GM12878 (cell line): ENCODE data around the gene SCAMP5. TPM values are rescaled to one million over a fixed set of nuclear protein-coding genes. Genes with fewer than 3 reads are reported as not detected.

ENCODE experiments used
- ATAC-seq: fragments of 200-7000 bp; cut with Tn5 transposase; 3 replicates; pipeline ENCODE4 v1.9.1; 2020; ENCODE audit warnings: mild to moderate bottlenecking, moderate library complexity
- BruUV-seq: library from RNA; stranded (reverse); fragments of 400-500 nt; replicated peaks from 2 replicates; lab custom pipeline; 2021; lab: Mats Ljungman, UMichigan
- CTCF ChIA-PET: fragments of 300-600 bp; sonication (Branson Sonifier 250); formaldehyde crosslinking; extraction: SDS; loops from one replicate; lab custom pipeline; 2021; ENCODE audit warnings: inconsistent platforms; lab: Yijun Ruan, JAX
- POLR2A ChIA-PET: fragments of 350-600 bp; formaldehyde crosslinking; extraction: SDS; loops from one replicate; lab custom pipeline; 2021; ENCODE audit warnings: inconsistent platforms; lab: Charles Lee
- RAD21 ChIA-PET: fragments of 300-600 bp; sonication (Branson Sonifier 250); formaldehyde crosslinking; loops from one replicate; lab custom pipeline; 2023; ENCODE audit warnings: antibody characterized with exemption; ENCODE audit not compliant: unreplicated experiment; lab: Charles Lee
- SMC1A ChIA-PET: fragments of 300-600 bp; sonication (Branson Sonifier 250); formaldehyde crosslinking; loops from one replicate; lab custom pipeline; 2023; ENCODE audit not compliant: unreplicated experiment, uncharacterized antibody; lab: Charles Lee
- DNase-seq: peaks from one replicate; pipeline ENCODE4 v3.0.0-alpha.2; 2011; ENCODE audit warnings: low read depth, low spot score
- FAIRE-seq: peaks from 3 replicates; lab custom pipeline; 2011; peaks lifted over from hg19 to GRCh38; lab: Jason Lieb, UNC
- H2AFZ ChIP-seq: 2 replicates; pipeline ENCODE4 v1.6.0; 2011; ENCODE audit warnings: low read depth, low read length, control low read depth; ENCODE audit not compliant: control insufficient read depth
- H3K27ac ChIP-seq: 2 replicates; pipeline ENCODE4 v1.5.1; 2011; ENCODE audit warnings: control low read depth; ENCODE audit not compliant: control insufficient read depth, insufficient read depth
- H3K27me3 ChIP-seq, 2 experiments: replicated peaks in 1 of 2; 2 replicates each; pipeline versions ENCODE4 v1.6.0 to v1.6.1; 2011; ENCODE audit warnings: low read length in 1 of 2; ENCODE audit not compliant: control insufficient read depth in 2 of 2, insufficient read depth in 2 of 2
- H3K36me3 ChIP-seq, 2 experiments: 2 replicates each; pipeline ENCODE4 v1.5.1; 2011; ENCODE audit warnings: low read length in 1 of 2; ENCODE audit not compliant: control insufficient read depth in 2 of 2, insufficient read depth in 2 of 2
- H3K4me1 ChIP-seq: 2 replicates; pipeline ENCODE4 v1.6.1; 2011; ENCODE audit warnings: mild to moderate bottlenecking, low read length, moderate library complexity, mixed read lengths; ENCODE audit not compliant: control insufficient read depth, insufficient read depth
- H3K4me2 ChIP-seq: 2 replicates; pipeline ENCODE4 v1.6.0; 2011; ENCODE audit warnings: control low read depth; ENCODE audit not compliant: control insufficient read depth, insufficient read depth
- H3K4me3 ChIP-seq: fragments of 200-600 bp; sonication (generic); 2 replicates; pipeline ENCODE4 v1.5.1; 2016
- H3K79me2 ChIP-seq: 2 replicates; pipeline ENCODE4 v1.6.0; 2011; ENCODE audit warnings: low read length; ENCODE audit not compliant: control insufficient read depth, insufficient read depth
- H3K9ac ChIP-seq: 2 replicates; pipeline ENCODE4 v1.8.0; 2011; ENCODE audit warnings: low read length, control low read depth, mixed read lengths; ENCODE audit not compliant: control insufficient read depth, insufficient read depth
- H3K9me3 ChIP-seq: replicated peaks from 3 replicates; pipeline ENCODE4 v1.5.1; 2011; ENCODE audit warnings: mild to moderate bottlenecking, low read length; ENCODE audit not compliant: control insufficient read depth, insufficient read depth
- H4K20me1 ChIP-seq: 2 replicates; pipeline ENCODE4 v1.6.0; 2011; ENCODE audit not compliant: control insufficient read depth, insufficient read depth
- CHD4 ChIP-seq: fragments of 200-600 bp; sonication (generic); IDR thresholded peaks from 2 replicates; pipeline ENCODE4 v1.6.1; 2016; ENCODE audit warnings: mild to moderate bottlenecking
- HSF1 ChIP-seq: fragments of 150-350 bp; IDR thresholded peaks from 2 replicates; pipeline ENCODE4 v1.6.1; 2014; ENCODE audit warnings: mild to moderate bottlenecking, low read depth, low read length
- IKZF1 ChIP-seq: fragments of 450-650 bp; conservative IDR thresholded peaks from 2 replicates; pipeline ENCODE4 v1.6.1; 2017; ENCODE audit warnings: antibody characterized with exemption, mild to moderate bottlenecking
- MEF2A ChIP-seq: IDR thresholded peaks from 2 replicates; pipeline ENCODE4 v1.6.1; 2011; ENCODE audit warnings: low read depth, mild to moderate bottlenecking, low read length, moderate library complexity; ENCODE audit not compliant: insufficient read depth
- POLR2A ChIP-seq: IDR thresholded peaks from 2 replicates; pipeline ENCODE4 v1.6.1; 2011; ENCODE audit warnings: low read depth, mild to moderate bottlenecking, low read length
- TCF7 ChIP-seq: IDR thresholded peaks from 2 replicates; pipeline ENCODE4 v1.6.1; 2014; ENCODE audit warnings: antibody characterized with exemption, borderline replicate concordance
- USF1 ChIP-seq: IDR thresholded peaks from 2 replicates; pipeline ENCODE4 v1.6.1; 2011; ENCODE audit warnings: borderline replicate concordance, low read depth, mild to moderate bottlenecking, moderate library complexity, mixed read lengths, low read length; ENCODE audit not compliant: insufficient read depth; ENCODE audit errors: extremely low read length
- ZBED1 ChIP-seq: IDR thresholded peaks from 2 replicates; pipeline ENCODE4 v1.6.1; 2016; ENCODE audit warnings: borderline replicate concordance
- ZBTB11 ChIP-seq: fragments of 450-650 bp; formaldehyde crosslinking; IDR thresholded peaks from 2 replicates; pipeline ENCODE4 v1.5.0; 2022; ENCODE audit warnings: mild to moderate bottlenecking, missing genetic modification characterization
- ZNF207 ChIP-seq: fragments of 450-650 bp; IDR thresholded peaks from 2 replicates; pipeline ENCODE4 v1.6.1; 2014; ENCODE audit warnings: antibody characterized with exemption, mild to moderate bottlenecking, borderline replicate concordance
- WGBS: methylation state at CpG from one replicate; pipeline ENCODE4 v1.1.6; 2016; ENCODE audit warnings: low lambda C conversion rate; ENCODE audit not compliant: insufficient replicate concordance, insufficient coverage; ENCODE audit errors: missing lambda C conversion rate; 5-methylcytosine and 5-hydroxymethylcytosine counted together
- in situ Hi-C: fragments of 300-500 bp; cut with MboI; formaldehyde crosslinking; loops from 9 replicates; pipeline ENCODE4 v1.14.3; 2018; ENCODE audit warnings: mixed read lengths
- intact Hi-C: fragments of 100-400 bp; cut with micrococcal nuclease; formaldehyde crosslinking; loops from one replicate; pipeline ENCODE4 v1.14.2; 2022; ENCODE audit not compliant: unreplicated experiment
- polyA plus RNA-seq, 11 experiments: library from polyadenylated mRNA; depleted of rRNA in 4 of 11; unstranded in 6 of 11; stranded (reverse) in 5 of 11; fragments of >200 nt; fragmentation: Nextera tagmentation in 4 of 11; fragmentation: Illumina TruSeq in 1 of 11; extraction: Ambion mirVana in 4 of 11; extraction: Trizol in 1 of 11; gene quantifications; 1 replicate in 1 of 11; 2 replicates in 10 of 11; pipeline versions ENCODE4 v1.2.1 to v1.2.3, GENCODE V29; 2011 to 2016; ENCODE audit warnings: inconsistent platforms in 2 of 11, missing spikeins in 2 of 11, low read depth in 1 of 11
- total RNA-seq, 4 experiments: library from RNA; depleted of rRNA in 3 of 4; stranded (reverse); fragments of >200 nt in 3 of 4; fragmentation: Illumina TruSeq in 1 of 4; extraction: Trizol in 1 of 4; gene quantifications; 2 replicates each; pipeline versions ENCODE4 v1.2.1 to v1.2.3, GENCODE V29; 2013 to 2021

SCAMP5 gene
- total and polyA plus RNA-seq, 10 of the 15 experiments (the other 5 are each of a cell fraction or from before 2014, with no cell fraction given), result 1.6 to 41.6 (median 16.9) TPM

GRCh38 chr15:75063889-75064288 is 68.5 kb downstream of the SCAMP5 start (continued):
- TF ChIP-seq HSF1 (no peak), CHD4 (no peak)
- TF ChIP-seq, all 136 proteins: peak for 0

- ATAC-seq (no peak), DNase-seq (no peak), FAIRE-seq (no peak)
- Histone ChIP-seq H3K27ac (peak overlapping the region; percentile 17; the same call in 1 of the 2 replicates), H3K4me1 (peaks cover 70% of the 10 kb centered on the region), H3K9ac (no peak overlapping the region), H3K4me3 (no peak overlapping the region), H3K36me3 (no peaks in the 10 kb centered on the region; a peak in 1 of 4 replicates), H3K9me3 (no peaks in the 10 kb centered on the region; the same call in 2 of the 3 replicates), H4K20me1 (no peaks in the 10 kb centered on the region), H3K79me2 (no peaks in the 10 kb centered on the region), H3K27me3 (no peaks in the 10 kb centered on the region), H2AFZ (no peak overlapping the region), H3K4me2 (no peak overlapping the region)
- SMC1A ChIA-PET, result interaction anchor here (0.6 to 6.3 kb wide), 4 partner anchors 9 to 135 kb away, joined by 3 to 42 read pairs (median 30); partner anchors contain the start of gene C15orf39
- 31% methylated on average over 2 of the region's 2 CpGs for WGBS
- POLR2A ChIA-PET, result interaction anchor here (0.5 to 6.8 kb wide), 5 partner anchors 11 to 135 kb away, joined by 3 to 55 read pairs (median 4); partner anchors contain the start of gene C15orf39
- intact Hi-C loops (loop anchor here (5.0 kb wide), 1 partner anchor 47 kb away; no protein-coding TSS in a partner anchor), in situ Hi-C loops (no loop called here)
- BruUV-seq, result no TSS peak
- RAD21 ChIA-PET, result interaction anchor here (1.3 to 3.3 kb wide), 3 partner anchors 29 to 45 kb away, joined by 4 to 51 read pairs (median 17); no protein-coding TSS in a partner anchor
- TF ChIP-seq ZBED1 (no peak), ZBTB11 (no peak), CHD4 (no peak), TCF7 (no peak), USF1 (no peak), MEF2A (no peak), POLR2A (no peak), ZNF207 (no peak), IKZF1 (no peak)
- TF ChIP-seq, all 136 proteins: peak for 0
- CTCF ChIA-PET, result interaction anchor here (1.5 to 3.9 kb wide), 2 partner anchors 64 to 139 kb away, joined by 5 to 21 read pairs; no protein-coding TSS in a partner anchor
Measured at GRCh38 chr15:75064846-75065245, 69.5 kb downstream of the SCAMP5 start.
